Measurements from ENCODE around the gene TNFRSF1A. TPM values are rescaled to one million over a fixed set of nuclear protein-coding genes. Genes with fewer than 3 reads are reported as not detected.

Gene TNFRSF1A
- total and polyA plus RNA-seq, 2 of the 13 experiments (the other 11 are each of a cell fraction or from before 2014, with no cell fraction given) = 41.5 to 61.2 TPM

DNA sequence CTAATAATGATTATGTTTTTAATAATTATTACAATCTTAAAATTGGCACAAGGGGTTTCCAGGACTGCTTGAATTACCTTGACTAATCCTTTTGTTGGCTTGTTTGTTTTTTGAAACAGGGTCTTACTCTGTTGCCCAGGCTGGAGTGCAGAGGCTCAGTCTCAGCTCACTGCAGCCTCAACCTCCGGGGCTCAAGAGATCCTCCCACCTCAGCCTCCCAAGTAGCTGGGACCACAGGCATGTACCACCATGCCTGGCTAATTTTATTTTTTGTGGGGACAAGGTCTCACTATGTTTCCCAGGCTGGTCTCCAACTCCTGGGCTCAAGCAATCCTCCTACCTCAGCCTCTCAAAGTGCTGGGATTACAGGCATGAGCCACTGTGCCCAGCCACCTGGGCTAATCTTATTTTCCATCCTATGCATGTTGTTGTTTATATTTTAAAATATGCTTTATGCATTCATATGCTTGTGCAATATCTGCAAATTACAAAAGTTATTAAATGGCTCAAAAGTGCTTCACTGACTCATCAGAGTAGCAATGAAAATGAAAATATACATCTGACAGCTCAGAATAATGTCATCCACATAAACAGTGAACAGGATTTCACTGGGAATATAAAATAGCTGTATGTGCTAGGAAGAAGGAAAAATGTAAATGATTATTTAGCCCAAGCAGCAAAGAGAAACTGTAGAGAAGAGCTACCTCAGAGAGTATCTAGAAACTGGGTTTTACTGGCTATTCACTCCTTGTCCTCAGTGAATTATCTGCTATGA lies 56.2 kb downstream of the TNFRSF1A start:
- peak overlapping the region; percentile 68; the same call in 1 of the 2 replicates for H3K9ac ChIP-seq (ENCODE audit: insufficient read depth, low read depth, low read length)
- no peak overlapping the region for H3K4me3 ChIP-seq (replicated peaks in 1 of 3; ENCODE audit: insufficient read depth in 1 of 3, low read depth in 2 of 3, low read length in 3 of 3)
- peaks cover 57% of the 10 kb centered on the region for H3K4me1 ChIP-seq (ENCODE audit: insufficient read depth, low read length)
- intact Hi-C loops (cut with micrococcal nuclease; ENCODE audit: unreplicated experiment) = loop anchor here (1.0 to 10.0 kb wide), 3 partner anchors 90 to 301 kb away; no protein-coding TSS in a partner anchor
- no peaks in the 10 kb centered on the region for H3K27me3 ChIP-seq (ENCODE audit: control insufficient read depth in 1 of 2, insufficient read depth in 2 of 2, low read length in 2 of 2)
- H3K4me2 ChIP-seq (ENCODE audit: low read depth, low read length) = no peak overlapping the region
- no peaks in the 10 kb centered on the region for H3K79me2 ChIP-seq (ENCODE audit: insufficient read depth, low read length)
- H2AFZ ChIP-seq (ENCODE audit: low read length) = no peak overlapping the region
- ATAC-seq = no peak
- H3K9me3 ChIP-seq (ENCODE audit: low read length) = no peaks in the 10 kb centered on the region
- no TSS peak for BruUV-seq (replicated peaks)
- in situ Hi-C loops (cut with HindIII; ENCODE audit: extremely low pct_ligation_motif_present, low pct_unique_long_range_greater_than_20kb) = loop anchor here (10.0 kb wide), 1 partner anchor 301 kb away; no protein-coding TSS in a partner anchor
- POLR2A ChIA-PET = interaction anchor here (0.7 to 3.1 kb wide), 9 partner anchors 9 to 232 kb away, joined by 3 to 19 read pairs (median 3); partner anchors contain the start of genes PLEKHG6 and SCNN1A
- FAIRE-seq = no peak
- no peaks in the 10 kb centered on the region for H4K20me1 ChIP-seq (ENCODE audit: insufficient read depth, low read length)
- no peak overlapping the region for H3K27ac ChIP-seq (ENCODE audit: extremely low read length, insufficient read depth, low read length)
- no peak for DNase-seq (ENCODE audit: low spot score)
- H3K36me3 ChIP-seq (replicated peaks in 1 of 2; ENCODE audit: control insufficient read depth in 1 of 2, insufficient read depth in 2 of 2, low read length in 2 of 2) = no peaks in the 10 kb centered on the region
- 20% methylated on average over 1 of the region's 1 CpG for WGBS (ENCODE audit: low lambda C conversion rate)
- CTCF ChIA-PET (ENCODE audit: low intra/inter-chr PET ratio, low total read pairs) = interaction anchor here (0.8 to 3.0 kb wide), 9 partner anchors 63 to 297 kb away, joined by 3 to 49 read pairs (median 5); no protein-coding TSS in a partner anchor
- TF ChIP-seq SOX6 (IDR thresholded peaks at IDR 0.05) (no peak), SOX6 (CRISPR knock-in tag; IDR thresholded peaks at IDR 0.05) (no peak), RAD21 (CRISPR knock-in tag; IDR thresholded peaks at IDR 0.05) (no peak), ZNF121 (CRISPR knock-in tag; IDR thresholded peaks at IDR 0.05) (peak; percentile 95), BRD4 (CRISPR knock-in tag; IDR thresholded peaks at IDR 0.05) (no peak), ZNF547 (CRISPR knock-in tag; IDR thresholded peaks at IDR 0.05) (no peak), HNRNPK (IDR thresholded peaks at IDR 0.05; ENCODE audit: low read depth, low read length, poor library complexity, severe bottlenecking) (no peak), SOX5 (CRISPR knock-in tag; IDR thresholded peaks at IDR 0.05; ENCODE audit: borderline replicate concordance) (no peak), KDM1A (CRISPR knock-in tag; IDR thresholded peaks at IDR 0.05) (peak; percentile 49; the same call in 1 of the 2 replicates), ZBTB26 (CRISPR knock-in tag; IDR thresholded peaks at IDR 0.05; ENCODE audit: borderline replicate concordance) (no peak), ZMYM3 (CRISPR knock-in tag; IDR thresholded peaks at IDR 0.05) (peak; percentile 67), ZFP82 (CRISPR knock-in tag; IDR thresholded peaks at IDR 0.05; ENCODE audit: borderline replicate concordance) (no peak), STAT5B (CRISPR knock-in tag; IDR thresholded peaks at IDR 0.05) (no peak), ATF7-NPFF (CRISPR knock-in tag; IDR thresholded peaks at IDR 0.05; ENCODE audit: low read depth) (no peak), ZNF354B (CRISPR knock-in tag; IDR thresholded peaks at IDR 0.05) (no peak), ZNF776 (CRISPR knock-in tag; IDR thresholded peaks at IDR 0.05) (no peak), ZFP36 (IDR thresholded peaks at IDR 0.05; ENCODE audit: borderline replicate concordance, low read depth, low read length, partially characterized antibody) (no peak), ZFAT (CRISPR knock-in tag; conservative IDR thresholded peaks at IDR 0.05) (no peak)
- TF ChIP-seq, protein P1, sequence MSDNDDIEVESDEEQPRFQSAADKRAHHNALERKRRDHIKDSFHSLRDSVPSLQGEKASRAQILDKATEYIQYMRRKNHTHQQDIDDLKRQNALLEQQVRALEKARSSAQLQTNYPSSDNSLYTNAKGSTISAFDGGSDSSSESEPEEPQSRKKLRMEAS (IDR thresholded peaks at IDR 0.05) = no peak
- TF ChIP-seq, protein P2, sequence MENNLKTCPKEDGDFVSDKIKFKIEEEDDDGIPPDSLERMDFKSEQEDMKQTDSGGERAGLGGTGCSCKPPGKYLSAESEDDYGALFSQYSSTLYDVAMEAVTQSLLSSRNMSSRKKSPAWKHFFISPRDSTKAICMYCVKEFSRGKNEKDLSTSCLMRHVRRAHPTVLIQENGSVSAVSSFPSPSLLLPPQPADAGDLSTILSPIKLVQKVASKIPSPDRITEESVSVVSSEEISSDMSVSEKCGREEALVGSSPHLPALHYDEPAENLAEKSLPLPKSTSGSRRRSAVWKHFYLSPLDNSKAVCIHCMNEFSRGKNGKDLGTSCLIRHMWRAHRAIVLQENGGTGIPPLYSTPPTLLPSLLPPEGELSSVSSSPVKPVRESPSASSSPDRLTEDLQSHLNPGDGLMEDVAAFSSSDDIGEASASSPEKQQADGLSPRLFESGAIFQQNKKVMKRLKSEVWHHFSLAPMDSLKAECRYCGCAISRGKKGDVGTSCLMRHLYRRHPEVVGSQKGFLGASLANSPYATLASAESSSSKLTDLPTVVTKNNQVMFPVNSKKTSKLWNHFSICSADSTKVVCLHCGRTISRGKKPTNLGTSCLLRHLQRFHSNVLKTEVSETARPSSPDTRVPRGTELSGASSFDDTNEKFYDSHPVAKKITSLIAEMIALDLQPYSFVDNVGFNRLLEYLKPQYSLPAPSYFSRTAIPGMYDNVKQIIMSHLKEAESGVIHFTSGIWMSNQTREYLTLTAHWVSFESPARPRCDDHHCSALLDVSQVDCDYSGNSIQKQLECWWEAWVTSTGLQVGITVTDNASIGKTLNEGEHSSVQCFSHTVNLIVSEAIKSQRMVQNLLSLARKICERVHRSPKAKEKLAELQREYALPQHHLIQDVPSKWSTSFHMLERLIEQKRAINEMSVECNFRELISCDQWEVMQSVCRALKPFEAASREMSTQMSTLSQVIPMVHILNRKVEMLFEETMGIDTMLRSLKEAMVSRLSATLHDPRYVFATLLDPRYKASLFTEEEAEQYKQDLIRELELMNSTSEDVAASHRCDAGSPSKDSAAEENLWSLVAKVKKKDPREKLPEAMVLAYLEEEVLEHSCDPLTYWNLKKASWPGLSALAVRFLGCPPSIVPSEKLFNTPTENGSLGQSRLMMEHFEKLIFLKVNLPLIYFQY (CRISPR knock-in tag; IDR thresholded peaks at IDR 0.05; ENCODE audit: borderline replicate concordance) = no peak
